ENCODE results near the gene DYNLL2. TPM values are rescaled to one million over a fixed set of nuclear protein-coding genes. Genes with fewer than 3 reads are reported as not detected.

DYNLL2 gene
- total RNA-seq, 1 donor from 2014 or later: 46.8 TPM

GRCh38 chr17:58088624-58089023, 5.4 kb downstream of the DYNLL2 start:
- no peak for DNase-seq (ENCODE audit: low spot score)
- Histone ChIP-seq H3K9me3 (ENCODE audit: low read depth) (no peaks in the 10 kb centered on the region), H3K36me3 (peaks cover 13% of the 10 kb centered on the region), H3K27ac (peak overlapping the region; percentile 17), H2AFZ (replicated peaks) (no peak overlapping the region), H3K4me2 (peak overlapping the region; percentile 92), H3K4me1 (peaks cover 49% of the 10 kb centered on the region), H4K20me1 (ENCODE audit: low read depth) (peaks cover 100% of the 10 kb centered on the region), H3F3A (ENCODE audit: low read depth) (peaks cover 44% of the 10 kb centered on the region), H3K9ac (no peak overlapping the region), H3K4me3 (peak overlapping the region; percentile 23), H3K79me2 (ENCODE audit: low read depth) (peaks cover 96% of the 10 kb centered on the region), H3K27me3 (no peaks in the 10 kb centered on the region)
- peaks cover 50% of the 10 kb centered on the region for H3K4me1 Mint-ChIP-seq
- H3K9me3 Mint-ChIP-seq: no peaks in the 10 kb centered on the region
- TF ChIP-seq EZH2 (IDR thresholded peaks at IDR 0.05) (no peak), EZH2phosphoT487 (IDR thresholded peaks at IDR 0.05) (no peak), CTCF (IDR thresholded peaks at IDR 0.05) (no peak)
- H3K27me3 Mint-ChIP-seq (ENCODE audit: insufficient read depth, low read depth): peaks cover 5% of the 10 kb centered on the region
- no peak overlapping the region for H3K4me3 Mint-ChIP-seq
- H3K36me3 Mint-ChIP-seq: peaks cover 59% of the 10 kb centered on the region
- H3K27ac Mint-ChIP-seq: peak overlapping the region; percentile 42

- H3K4me2 ChIP-seq: peak overlapping the region; percentile 92
Measured at GRCh38 chr17:58089111-58089510, 5.9 kb downstream of the DYNLL2 start.

GRCh38 chr17:58091024-58091567, 7.9 kb downstream of the DYNLL2 start:
- no peak for DNase-seq (ENCODE audit: low spot score)
- H3K27ac ChIP-seq: no peak overlapping the region
- H3K9me3 ChIP-seq (ENCODE audit: low read depth): no peaks in the 10 kb centered on the region
- H3K4me3 ChIP-seq: no peak overlapping the region
- peak overlapping the region; percentile 37 for H3K4me3 Mint-ChIP-seq
- peaks cover 59% of the 10 kb centered on the region for H3F3A ChIP-seq (ENCODE audit: low read depth)
- H3K4me1 Mint-ChIP-seq: peaks cover 34% of the 10 kb centered on the region
- TF ChIP-seq CTCF (IDR thresholded peaks at IDR 0.05) (no peak), EZH2phosphoT487 (IDR thresholded peaks at IDR 0.05) (no peak), EZH2 (IDR thresholded peaks at IDR 0.05) (no peak)
- no peak overlapping the region for H3K9ac ChIP-seq
- H3K79me2 ChIP-seq (ENCODE audit: low read depth): peaks cover 71% of the 10 kb centered on the region
- H4K20me1 ChIP-seq (ENCODE audit: low read depth): peaks cover 99% of the 10 kb centered on the region
- H3K27me3 Mint-ChIP-seq (ENCODE audit: insufficient read depth, low read depth): peaks cover 5% of the 10 kb centered on the region
- H3K27me3 ChIP-seq: no peaks in the 10 kb centered on the region
- peaks cover 61% of the 10 kb centered on the region for H3K36me3 Mint-ChIP-seq
- H3K4me2 ChIP-seq: no peak overlapping the region
- peaks cover 13% of the 10 kb centered on the region for H3K36me3 ChIP-seq
- H3K27ac Mint-ChIP-seq: no peak overlapping the region
- H2AFZ ChIP-seq (replicated peaks): no peak overlapping the region
- peaks cover 35% of the 10 kb centered on the region for H3K4me1 ChIP-seq
- no peaks in the 10 kb centered on the region for H3K9me3 Mint-ChIP-seq

More at GRCh38 chr17:58089111-58089510, 5.9 kb downstream of the DYNLL2 start:
- peak overlapping the region; percentile 75 for H3K27ac ChIP-seq
- peaks cover 13% of the 10 kb centered on the region for H3K36me3 ChIP-seq
- peaks cover 91% of the 10 kb centered on the region for H3K79me2 ChIP-seq (ENCODE audit: low read depth)
- Mint-ChIP-seq H3K27ac (no peak overlapping the region), H3K9me3 (no peaks in the 10 kb centered on the region), H3K36me3 (peaks cover 64% of the 10 kb centered on the region), H3K27me3 (ENCODE audit: insufficient read depth, low read depth) (peaks cover 5% of the 10 kb centered on the region), H3K4me3 (no peak overlapping the region), H3K4me1 (peaks cover 50% of the 10 kb centered on the region)
- no peak overlapping the region for H3K9ac ChIP-seq
- peaks cover 100% of the 10 kb centered on the region for H4K20me1 ChIP-seq (ENCODE audit: low read depth)
- H3K27me3 ChIP-seq: no peaks in the 10 kb centered on the region
- H3K9me3 ChIP-seq (ENCODE audit: low read depth): no peaks in the 10 kb centered on the region
- peaks cover 48% of the 10 kb centered on the region for H3F3A ChIP-seq (ENCODE audit: low read depth)
- peaks cover 49% of the 10 kb centered on the region for H3K4me1 ChIP-seq
- no peak for DNase-seq (ENCODE audit: low spot score)
- TF ChIP-seq EZH2phosphoT487 (IDR thresholded peaks at IDR 0.05): no peak
- no peak for TF ChIP-seq CTCF (IDR thresholded peaks at IDR 0.05)
- TF ChIP-seq EZH2 (IDR thresholded peaks at IDR 0.05): no peak
- no peak overlapping the region for H3K4me3 ChIP-seq
- H2AFZ ChIP-seq (replicated peaks): no peak overlapping the region
